HG03432 (cell line): ENCODE data around the gene MKX.

Experiments
- ATAC-seq: cut with Tn5 transposase; IDR thresholded peaks from one replicate; pipeline ENCODE4 v1.9.1; 2021; ENCODE audit warnings: mild to moderate bottlenecking, moderate library complexity; ENCODE audit not compliant: unreplicated experiment

Gene MKX

GRCh38 chr10:27742195-27743011 is 3.2 kb downstream of the MKX start:
- ATAC-seq: peak; percentile 96

- ATAC-seq: no peak
Measured at GRCh38 chr10:27741173-27742091, 4.2 kb downstream of the MKX start.

- no peak for ATAC-seq
Measured at GRCh38 chr10:27736396-27736795, 9.2 kb downstream of the MKX start.

GRCh38 chr10:27730041-27730440 is 15.6 kb downstream of the MKX start:
- ATAC-seq: no peak

GRCh38 chr10:27728338-27728737 is 17.3 kb downstream of the MKX start:
- no peak for ATAC-seq

GRCh38 chr10:27724287-27724686 is 21.3 kb downstream of the MKX start:
- ATAC-seq: no peak

- ATAC-seq: no peak
Measured at GRCh38 chr10:27723436-27723835, 22.2 kb downstream of the MKX start.

GRCh38 chr10:27720529-27720928 is 25.1 kb downstream of the MKX start:
- ATAC-seq: no peak

- ATAC-seq: no peak
Measured at GRCh38 chr10:27719052-27719451, 26.6 kb downstream of the MKX start.

- ATAC-seq: no peak
Measured at GRCh38 chr10:27717861-27718260, 27.8 kb downstream of the MKX start.

GRCh38 chr10:27717224-27717623 is 28.4 kb downstream of the MKX start:
- ATAC-seq: no peak

- ATAC-seq: no peak
Measured at GRCh38 chr10:27716521-27716920, 29.1 kb downstream of the MKX start.

- ATAC-seq: no peak
Measured at GRCh38 chr10:27715505-27715904, 30.1 kb downstream of the MKX start.

GRCh38 chr10:27714349-27714748 is 31.3 kb downstream of the MKX start:
- no peak for ATAC-seq

- ATAC-seq: no peak
Measured at GRCh38 chr10:27713941-27714340, 31.7 kb downstream of the MKX start.

GRCh38 chr10:27710014-27710413 is 35.6 kb downstream of the MKX start:
- ATAC-seq: no peak

GRCh38 chr10:27709304-27709703 is 36.3 kb downstream of the MKX start:
- no peak for ATAC-seq

GRCh38 chr10:27701938-27702537 is 43.6 kb downstream of the MKX start:
- ATAC-seq: no peak

- no peak for ATAC-seq
Measured at GRCh38 chr10:27699776-27700175, 45.8 kb downstream of the MKX start.

GRCh38 chr10:27698961-27699360 is 46.7 kb downstream of the MKX start:
- ATAC-seq: no peak

GRCh38 chr10:27696466-27696865 is 49.2 kb downstream of the MKX start:
- no peak for ATAC-seq

GRCh38 chr10:27695706-27696105 is 49.9 kb downstream of the MKX start:
- ATAC-seq: no peak
